Mammary epithelial cell (primary cell): ENCODE results near the gene ST6GAL1.

Experiments
- CTCF ChIP-seq, 2 donors: IDR thresholded peaks in 1 of 2; conservative IDR thresholded peaks in 1 of 2; 2 replicates each; pipeline ENCODE4 v1.5.1; 2011 to 2012; ENCODE audit warnings: inconsistent platforms in 2 of 2, low read length in 2 of 2, mild to moderate bottlenecking in 2 of 2, control low read depth in 1 of 2, low read depth in 1 of 2; ENCODE audit not compliant: insufficient read depth in 1 of 2; ENCODE audit errors: extremely low read depth in 1 of 2
- EZH2 ChIP-seq: IDR thresholded peaks from 2 replicates; pipeline ENCODE4 v1.6.1; 2012; ENCODE audit warnings: low read length, inconsistent platforms, borderline replicate concordance

GRCh38 chr3:187062526-187063177, 132.3 kb downstream of the ST6GAL1 start:
- TF ChIP-seq EZH2 (no peak), CTCF (conservative IDR thresholded peaks at IDR 0.05 in 1 of 2, IDR thresholded peaks at IDR 0.05 in 1 of 2; ENCODE audit: extremely low read depth in 1 of 2, insufficient read depth in 1 of 2, low read depth in 1 of 2, low read length in 2 of 2) (no peak)
